G401.6 (cell line): ENCODE data around the gene MED13L.
"Not testable (repeated sequence)": the region's sequence is repeated elsewhere in the genome, so short reads cannot be mapped to it uniquely, and the experiment has no call there.

ENCODE experiments used
- FAIRE-seq: peaks from 2 replicates; lab custom pipeline; 2012; peaks lifted over from hg19 to GRCh38; lab: Jason Lieb, UNC

Gene MED13L

GRCh38 chr12:116246490-116247179, 30.9 kb downstream of the MED13L start:
- peak; percentile 58 for FAIRE-seq

GRCh38 chr12:116245189-116245588, 32.3 kb downstream of the MED13L start:
- no peak for FAIRE-seq

- FAIRE-seq, result no peak
Observed at GRCh38 chr12:116244474-116245090, 32.9 kb downstream of the MED13L start.

- FAIRE-seq, result no peak
Observed at GRCh38 chr12:116244001-116244400, 33.5 kb downstream of the MED13L start.

GRCh38 chr12:116242740-116243139, 34.8 kb downstream of the MED13L start:
- no peak for FAIRE-seq

- FAIRE-seq, result no peak
Observed at GRCh38 chr12:116241157-116241759, 36.2 kb downstream of the MED13L start.

GRCh38 chr12:116238570-116239119, 38.8 kb downstream of the MED13L start:
- FAIRE-seq, result not testable (repeated sequence)

GRCh38 chr12:116238149-116238548, 39.3 kb downstream of the MED13L start:
- FAIRE-seq, result no peak

- FAIRE-seq, result no peak
Observed at GRCh38 chr12:116236976-116237375, 40.5 kb downstream of the MED13L start.

- peak; percentile 98 for FAIRE-seq
Observed at GRCh38 chr12:116236148-116236731, 41.3 kb downstream of the MED13L start.

- FAIRE-seq, result not testable (repeated sequence)
Observed at GRCh38 chr12:116234148-116234547, 43.3 kb downstream of the MED13L start.

GRCh38 chr12:116233669-116234068, 43.8 kb downstream of the MED13L start:
- no peak for FAIRE-seq

GRCh38 chr12:116227811-116228210, 49.7 kb downstream of the MED13L start:
- FAIRE-seq, result no peak

GRCh38 chr12:116226026-116226425, 51.5 kb downstream of the MED13L start:
- FAIRE-seq, result no peak

GRCh38 chr12:116222358-116222757, 55.1 kb downstream of the MED13L start:
- FAIRE-seq, result no peak

- peak; percentile 8 for FAIRE-seq
Observed at GRCh38 chr12:116220756-116221155, 56.7 kb downstream of the MED13L start.

GRCh38 chr12:116217045-116217735, 60.3 kb downstream of the MED13L start:
- no peak for FAIRE-seq

GRCh38 chr12:116216022-116216756, 61.3 kb downstream of the MED13L start:
- no peak for FAIRE-seq

GRCh38 chr12:116215023-116215422, 62.5 kb downstream of the MED13L start:
- peak; percentile 27 for FAIRE-seq

- FAIRE-seq, result peak; percentile 84
Observed at GRCh38 chr12:116213885-116214527, 63.5 kb downstream of the MED13L start.

GRCh38 chr12:116213014-116213413, 64.5 kb downstream of the MED13L start:
- no peak for FAIRE-seq
